ENCODE data around the gene COX14.

The COX14 gene

GRCh38 chr12:50156641-50157040 lies 44.6 kb downstream of the COX14 start:
- no peak overlapping the region for H3K4me2 ChIP-seq (ENCODE audit: low read length)
- no peaks in the 10 kb centered on the region for H3K79me1 ChIP-seq (ENCODE audit: low read length)
- no peak overlapping the region for H3K4ac ChIP-seq (ENCODE audit: low read depth, low read length)
- H2AK5ac ChIP-seq (ENCODE audit: low read length) = no peak overlapping the region
- H2BK120ac ChIP-seq (ENCODE audit: insufficient read depth, low read length, poor library complexity) = no peak overlapping the region
- no peaks in the 10 kb centered on the region for H3K27me3 ChIP-seq (ENCODE audit: insufficient read depth, low read length)
- DNase-seq = peak; percentile 74 to 83
- no peak overlapping the region for H3K4me3 ChIP-seq (ENCODE audit: low read depth, low read length)
- H3K9ac ChIP-seq (ENCODE audit: low read length) = no peak overlapping the region
- no peak overlapping the region for H3K18ac ChIP-seq (ENCODE audit: low read length)
- no peak overlapping the region for H3K27ac ChIP-seq (ENCODE audit: low read depth, low read length)
- H3K79me2 ChIP-seq (ENCODE audit: control insufficient read depth, insufficient read depth, low read length, poor library complexity) = no peaks in the 10 kb centered on the region
- H4K12ac ChIP-seq (ENCODE audit: low read depth, low read length) = no peak overlapping the region
- H2AFZ ChIP-seq (ENCODE audit: insufficient read depth, low read length, poor library complexity) = no peak overlapping the region
- H3K14ac ChIP-seq (ENCODE audit: low read length) = no peak overlapping the region
- H3K23ac ChIP-seq (ENCODE audit: low read length) = no peak overlapping the region
- no peak overlapping the region for H2BK12ac ChIP-seq (ENCODE audit: low read length)
- H2BK5ac ChIP-seq (ENCODE audit: low read depth, low read length, poor library complexity) = no peak overlapping the region
- peaks cover 0 to 2% of the 10 kb centered on the region in 2 experiments for H3K36me3 ChIP-seq (ENCODE audit: control insufficient read depth in 1 of 2, insufficient read depth in 2 of 2, low read length in 2 of 2)
- H4K8ac ChIP-seq (ENCODE audit: low read depth, low read length) = no peak overlapping the region
- H3K4me1 ChIP-seq (ENCODE audit: control insufficient read depth in 1 of 2, insufficient read depth in 2 of 2, low read length in 2 of 2) = no peaks in the 10 kb centered on the region
- H3K9me3 ChIP-seq (ENCODE audit: insufficient read depth, low read depth, low read length) = no peaks in the 10 kb centered on the region
- no peak overlapping the region for H4K91ac ChIP-seq (ENCODE audit: low read depth, low read length)

- H3K36me3 ChIP-seq (ENCODE audit: control insufficient read depth in 1 of 2, insufficient read depth in 2 of 2, low read length in 2 of 2) = peaks cover 0 to 2% of the 10 kb centered on the region in 2 experiments
- no peaks in the 10 kb centered on the region for H3K79me1 ChIP-seq (ENCODE audit: low read length)
- no peak overlapping the region for H3K4me2 ChIP-seq (ENCODE audit: low read length)
- DNase-seq = no peak
- H2BK12ac ChIP-seq (ENCODE audit: low read length) = no peak overlapping the region
- H4K12ac ChIP-seq (ENCODE audit: low read depth, low read length) = no peak overlapping the region
- H4K91ac ChIP-seq (ENCODE audit: low read depth, low read length) = no peak overlapping the region
- H2AFZ ChIP-seq (ENCODE audit: insufficient read depth, low read length, poor library complexity) = no peak overlapping the region
- H3K9ac ChIP-seq (ENCODE audit: low read length) = no peak overlapping the region
- H4K8ac ChIP-seq (ENCODE audit: low read depth, low read length) = no peak overlapping the region
- no peak overlapping the region for H2BK120ac ChIP-seq (ENCODE audit: insufficient read depth, low read length, poor library complexity)
- no peak overlapping the region for H3K23ac ChIP-seq (ENCODE audit: low read length)
- H3K4me1 ChIP-seq (ENCODE audit: control insufficient read depth in 1 of 2, insufficient read depth in 2 of 2, low read length in 2 of 2) = no peaks in the 10 kb centered on the region
- no peak overlapping the region for H2BK5ac ChIP-seq (ENCODE audit: low read depth, low read length, poor library complexity)
- no peaks in the 10 kb centered on the region for H3K27me3 ChIP-seq (ENCODE audit: insufficient read depth, low read length)
- H3K14ac ChIP-seq (ENCODE audit: low read length) = no peak overlapping the region
- no peak overlapping the region for H3K4ac ChIP-seq (ENCODE audit: low read depth, low read length)
- H3K79me2 ChIP-seq (ENCODE audit: control insufficient read depth, insufficient read depth, low read length, poor library complexity) = no peaks in the 10 kb centered on the region
- H3K27ac ChIP-seq (ENCODE audit: low read depth, low read length) = no peak overlapping the region
- H3K18ac ChIP-seq (ENCODE audit: low read length) = no peak overlapping the region
- WGBS (ENCODE audit: extremely low coverage, insufficient coverage, insufficient read length) = no CpG with 5 or more reads among the region's 2 CpGs
- H2AK5ac ChIP-seq (ENCODE audit: low read length) = no peak overlapping the region
- no peaks in the 10 kb centered on the region for H3K9me3 ChIP-seq (ENCODE audit: insufficient read depth, low read depth, low read length)
- H3K4me3 ChIP-seq (ENCODE audit: low read depth, low read length) = no peak overlapping the region
Observed at GRCh38 chr12:50157259-50157658, 45.2 kb downstream of the COX14 start.

GRCh38 chr12:50160643-50161042 lies 48.6 kb downstream of the COX14 start:
- Histone ChIP-seq H2AK5ac (ENCODE audit: low read length) (no peak overlapping the region), H4K12ac (ENCODE audit: low read depth, low read length) (no peak overlapping the region), H3K27ac (ENCODE audit: low read depth, low read length) (no peak overlapping the region), H2BK120ac (ENCODE audit: insufficient read depth, low read length, poor library complexity) (no peak overlapping the region), H3K18ac (ENCODE audit: low read length) (no peak overlapping the region), H3K9me3 (ENCODE audit: insufficient read depth, low read depth, low read length) (no peaks in the 10 kb centered on the region), H3K14ac (ENCODE audit: low read length) (no peak overlapping the region), H2BK5ac (ENCODE audit: low read depth, low read length, poor library complexity) (no peak overlapping the region), H3K36me3 (ENCODE audit: control insufficient read depth in 1 of 2, insufficient read depth in 2 of 2, low read length in 2 of 2) (peaks cover 1 to 2% of the 10 kb centered on the region in 2 experiments), H3K79me1 (ENCODE audit: low read length) (no peaks in the 10 kb centered on the region), H4K91ac (ENCODE audit: low read depth, low read length) (no peak overlapping the region), H3K9ac (ENCODE audit: low read length) (no peak overlapping the region), H3K4me1 (ENCODE audit: control insufficient read depth in 1 of 2, insufficient read depth in 2 of 2, low read length in 2 of 2) (no peaks in the 10 kb centered on the region), H3K4me2 (ENCODE audit: low read length) (no peak overlapping the region), H3K4ac (ENCODE audit: low read depth, low read length) (no peak overlapping the region), H4K8ac (ENCODE audit: low read depth, low read length) (no peak overlapping the region), H2BK12ac (ENCODE audit: low read length) (no peak overlapping the region), H2AFZ (ENCODE audit: insufficient read depth, low read length, poor library complexity) (no peak overlapping the region), H3K4me3 (ENCODE audit: low read depth, low read length) (no peak overlapping the region), H3K79me2 (ENCODE audit: control insufficient read depth, insufficient read depth, low read length, poor library complexity) (peaks cover 1% of the 10 kb centered on the region), H3K23ac (ENCODE audit: low read length) (no peak overlapping the region), H3K27me3 (ENCODE audit: insufficient read depth, low read length) (no peaks in the 10 kb centered on the region)
- no peak for DNase-seq

GRCh38 chr12:50162230-50162629 lies 50.2 kb downstream of the COX14 start:
- peaks cover 5% of the 10 kb centered on the region for H3K79me1 ChIP-seq (ENCODE audit: low read length)
- H3K4me2 ChIP-seq (ENCODE audit: low read length) = no peak overlapping the region
- H4K8ac ChIP-seq (ENCODE audit: low read depth, low read length) = no peak overlapping the region
- no peak overlapping the region for H2BK5ac ChIP-seq (ENCODE audit: low read depth, low read length, poor library complexity)
- no peak overlapping the region for H2AFZ ChIP-seq (ENCODE audit: insufficient read depth, low read length, poor library complexity)
- no peak for DNase-seq
- H3K79me2 ChIP-seq (ENCODE audit: control insufficient read depth, insufficient read depth, low read length, poor library complexity) = peaks cover 7% of the 10 kb centered on the region
- H4K12ac ChIP-seq (ENCODE audit: low read depth, low read length) = no peak overlapping the region
- no peak overlapping the region for H3K23ac ChIP-seq (ENCODE audit: low read length)
- H3K9me3 ChIP-seq (ENCODE audit: insufficient read depth, low read depth, low read length) = no peaks in the 10 kb centered on the region
- H2AK5ac ChIP-seq (ENCODE audit: low read length) = no peak overlapping the region
- no peak overlapping the region for H3K18ac ChIP-seq (ENCODE audit: low read length)
- no peak overlapping the region for H3K14ac ChIP-seq (ENCODE audit: low read length)
- peaks cover 0 to 1% of the 10 kb centered on the region in 2 experiments for H3K36me3 ChIP-seq (ENCODE audit: control insufficient read depth in 1 of 2, insufficient read depth in 2 of 2, low read length in 2 of 2)
- H4K91ac ChIP-seq (ENCODE audit: low read depth, low read length) = no peak overlapping the region
- H3K27ac ChIP-seq (ENCODE audit: low read depth, low read length) = no peak overlapping the region
- H3K27me3 ChIP-seq (ENCODE audit: insufficient read depth, low read length) = no peaks in the 10 kb centered on the region
- H3K4me3 ChIP-seq (ENCODE audit: low read depth, low read length) = no peak overlapping the region
- no peak overlapping the region for H3K9ac ChIP-seq (ENCODE audit: low read length)
- no peak overlapping the region for H2BK12ac ChIP-seq (ENCODE audit: low read length)
- WGBS (ENCODE audit: extremely low coverage, insufficient coverage, insufficient read length) = no CpG with 5 or more reads among the region's 2 CpGs
- H2BK120ac ChIP-seq (ENCODE audit: insufficient read depth, low read length, poor library complexity) = no peak overlapping the region
- no peaks in the 10 kb centered on the region for H3K4me1 ChIP-seq (ENCODE audit: control insufficient read depth in 1 of 2, insufficient read depth in 2 of 2, low read length in 2 of 2)
- no peak overlapping the region for H3K4ac ChIP-seq (ENCODE audit: low read depth, low read length)
